ENCODE data around the gene TBL1X.
"Not testable (repeated sequence)": the region's sequence is repeated elsewhere in the genome, so short reads cannot be mapped to it uniquely, and the experiment has no call there.

The TBL1X gene

GRCh38 chrX:9765072-9765736 is 300.3 kb downstream of the TBL1X start:
- DNase-seq (ENCODE audit: low read depth in 2 of 2), result no peak

- DNase-seq (ENCODE audit: low read depth in 2 of 2), result no peak
Observed at GRCh38 chrX:9765737-9766097, 300.9 kb downstream of the TBL1X start, which contains the start of gene GPR143. TSS of gene GPR143 (minus strand) at chrX:9765847. CDS start at chrX:9765817, 30 bp downstream.

- DNase-seq (ENCODE audit: low read depth in 2 of 2), result no peak
Observed at GRCh38 chrX:9767375-9767774, 302.5 kb downstream of the TBL1X start.

- not testable (repeated sequence) for DNase-seq (ENCODE audit: low read depth in 2 of 2)
Observed at GRCh38 chrX:9768321-9768839, 303.5 kb downstream of the TBL1X start.

- DNase-seq (ENCODE audit: low read depth in 2 of 2), result no peak
Observed at GRCh38 chrX:9770319-9770718, 305.5 kb downstream of the TBL1X start.

GRCh38 chrX:9772943-9773342 is 308.1 kb downstream of the TBL1X start:
- no peak for DNase-seq (ENCODE audit: low read depth in 2 of 2)

GRCh38 chrX:9775930-9776329 is 311.1 kb downstream of the TBL1X start:
- DNase-seq (ENCODE audit: low read depth in 2 of 2), result no peak

- no peak for DNase-seq (ENCODE audit: low read depth in 2 of 2)
Observed at GRCh38 chrX:9781941-9782340, 317.1 kb downstream of the TBL1X start.

GRCh38 chrX:9784332-9784731 is 319.5 kb downstream of the TBL1X start:
- no peak for DNase-seq (ENCODE audit: low read depth in 2 of 2)

GRCh38 chrX:9785254-9785943 is 320.5 kb downstream of the TBL1X start:
- DNase-seq (ENCODE audit: low read depth in 2 of 2), result no peak

- DNase-seq (ENCODE audit: low read depth in 2 of 2), result no peak
Observed at GRCh38 chrX:9785944-9786797, 321.3 kb downstream of the TBL1X start, which contains the start of gene SHROOM2. TSS of gene SHROOM2 (plus strand) at chrX:9786429. CDS start at chrX:9786546, 117 bp downstream.

GRCh38 chrX:9786798-9787635 is 322.2 kb downstream of the TBL1X start:
- DNase-seq (ENCODE audit: low read depth in 2 of 2), result no peak

GRCh38 chrX:9788911-9789310 is 324.1 kb downstream of the TBL1X start:
- DNase-seq (ENCODE audit: low read depth in 2 of 2), result no peak

GRCh38 chrX:9789555-9789954 is 324.7 kb downstream of the TBL1X start:
- no peak for DNase-seq (ENCODE audit: low read depth in 2 of 2)

All from fibroblast of skin of left biceps (primary cell).